Activated gamma-delta T cell treated with anti-CD3 and anti-CD28 coated beads, Interleukin-2, amount 50 U/mL, for 16 hours (primary cell): ENCODE data around the gene PUM1.

ENCODE experiments used
- DNase-seq: peaks from one replicate; pipeline ENCODE4 v3.0.0-alpha.2; 2020; ENCODE audit warnings: low read depth

The PUM1 gene

DNA sequence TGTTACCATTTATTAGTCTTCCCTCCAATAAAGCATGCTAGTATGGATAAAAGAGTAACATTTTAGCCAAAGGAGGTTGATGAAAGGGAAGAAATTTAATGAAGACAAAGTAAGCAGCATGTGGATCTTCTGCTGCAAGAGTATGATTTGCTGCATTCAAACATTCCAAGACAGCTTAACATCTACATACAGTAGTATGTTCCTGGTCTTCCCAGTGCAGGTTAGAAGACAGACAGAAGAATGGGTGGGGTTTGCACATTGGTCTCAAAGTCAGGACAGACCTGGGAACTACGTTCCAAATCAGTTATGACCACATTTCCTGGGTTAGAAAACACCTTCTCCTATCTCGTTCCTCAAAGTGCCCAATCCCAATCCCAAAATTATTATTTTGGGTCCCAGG is 43.3 kb downstream of the PUM1 start:
- DNase-seq, result no peak

- DNase-seq, result no peak
These were observed 45.3 kb downstream of the PUM1 start for GRCh38 chr1:31020007-31020790.

- no peak for DNase-seq
These were observed 46.1 kb downstream of the PUM1 start for GRCh38 chr1:31019401-31019800.

GRCh38 chr1:31016868-31017267 is 48.6 kb downstream of the PUM1 start:
- no peak for DNase-seq

- no peak for DNase-seq
These were observed 52.2 kb downstream of the PUM1 start for GRCh38 chr1:31013187-31013864.

- DNase-seq, result no peak
These were observed 53.1 kb downstream of the PUM1 start for GRCh38 chr1:31012210-31012924.

GRCh38 chr1:31011719-31012118 is 53.8 kb downstream of the PUM1 start:
- no peak for DNase-seq

GRCh38 chr1:31010086-31010989 is 55.2 kb downstream of the PUM1 start:
- no peak for DNase-seq

DNA sequence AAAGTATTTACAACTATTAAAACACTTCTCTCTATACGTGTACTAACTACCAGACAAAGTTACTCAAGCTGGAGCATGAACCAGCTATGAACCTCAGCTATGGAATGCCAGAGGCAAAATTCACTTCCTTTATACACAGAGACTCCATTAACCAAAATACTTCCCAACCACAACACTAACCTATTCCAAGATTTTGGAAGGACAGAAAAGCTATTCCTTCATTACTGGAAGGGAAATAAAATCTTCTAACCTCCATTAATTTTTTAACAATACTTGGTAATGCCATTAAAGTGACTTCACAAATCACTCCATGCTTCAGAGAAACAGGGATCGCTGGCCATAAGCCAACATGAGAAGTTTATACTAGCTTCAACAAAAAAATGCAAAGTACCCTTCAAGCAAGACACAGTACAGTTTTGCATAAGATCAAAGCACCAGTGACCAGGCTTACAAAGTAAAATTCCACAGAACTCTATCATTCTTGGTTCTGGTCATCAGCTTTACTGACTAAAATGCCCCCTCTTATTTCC is 58.0 kb downstream of the PUM1 start:
- DNase-seq, result no peak

DNA sequence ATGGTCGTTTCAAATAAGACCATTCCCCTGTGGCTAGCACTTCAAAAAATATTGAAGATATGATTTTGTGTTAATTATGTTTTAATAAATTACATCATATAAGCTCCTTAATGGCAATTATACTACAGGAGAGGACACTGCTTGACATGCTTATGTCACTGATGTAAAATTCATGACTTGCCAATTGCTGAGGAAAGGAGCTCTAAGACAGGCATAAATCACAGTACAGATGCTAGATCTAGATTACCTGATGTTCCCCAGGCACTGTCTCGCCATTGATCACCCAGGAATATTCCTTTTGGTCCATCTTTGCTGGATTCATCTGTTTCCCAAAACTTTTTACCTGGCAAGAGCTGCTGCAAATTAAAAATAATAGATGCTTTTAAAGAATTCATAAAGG is 58.8 kb downstream of the PUM1 start:
- DNase-seq, result no peak

DNA sequence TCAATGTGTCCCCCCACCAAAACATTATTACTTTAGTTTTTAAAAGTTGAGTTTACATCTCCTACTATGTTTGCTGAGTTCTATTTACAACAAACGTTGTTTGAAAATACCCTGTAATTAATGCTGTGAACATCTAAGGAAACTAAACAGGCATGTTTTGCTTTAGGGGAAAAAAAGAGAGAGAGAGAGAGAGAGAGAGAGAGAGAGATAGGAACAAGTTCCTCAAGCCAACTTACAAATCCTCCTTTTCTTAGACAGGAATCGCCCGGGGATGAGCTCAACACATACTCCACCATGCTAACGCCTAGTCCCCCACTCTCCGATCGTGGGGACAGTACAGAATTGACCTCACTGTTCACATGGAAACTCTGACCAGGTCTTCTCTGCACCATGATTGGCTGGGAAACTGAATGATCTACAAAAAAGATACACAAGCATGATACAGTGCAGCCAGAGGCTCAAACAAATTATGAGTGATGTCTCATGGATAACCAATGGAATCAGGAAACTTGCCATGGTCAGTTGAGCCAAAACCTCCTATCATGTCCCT is 59.8 kb downstream of the PUM1 start:
- no peak for DNase-seq

DNA sequence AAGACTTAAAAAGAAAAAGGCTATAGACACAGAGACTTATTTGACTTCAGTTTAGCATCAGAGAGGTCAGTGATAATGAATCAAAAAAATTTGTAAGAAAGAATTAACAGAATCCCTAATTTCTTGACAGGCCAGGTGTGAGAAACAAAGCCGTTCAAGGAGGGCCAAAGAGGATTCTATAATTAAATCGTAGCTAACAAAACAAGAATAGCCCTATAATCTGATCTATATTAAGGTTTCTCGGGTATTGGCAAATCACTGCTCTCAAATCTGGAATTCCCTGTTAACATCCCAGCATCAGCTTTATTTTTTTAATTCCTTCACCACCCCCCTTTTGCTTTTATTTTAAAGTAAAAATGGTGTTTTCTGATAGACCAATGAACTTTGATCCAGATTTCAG is 60.3 kb downstream of the PUM1 start:
- DNase-seq, result no peak

DNA sequence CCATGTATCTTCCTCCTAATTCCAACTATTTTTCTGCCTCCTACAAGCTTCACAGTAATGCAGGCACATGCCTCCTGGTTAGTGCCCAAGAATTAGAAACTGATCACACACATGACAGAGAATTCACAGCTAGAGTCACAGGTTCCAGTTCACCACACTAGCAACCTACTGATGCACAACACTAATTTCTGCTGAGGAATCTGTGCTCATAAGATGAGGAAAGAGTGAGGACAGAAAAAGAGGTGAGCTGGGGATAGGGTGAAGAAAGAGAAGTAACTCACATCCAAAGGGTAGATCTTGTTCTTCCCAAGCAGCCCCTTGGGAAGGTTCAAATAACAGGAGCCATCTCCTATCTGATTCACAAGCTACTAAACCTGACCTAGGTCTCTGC is 61.3 kb downstream of the PUM1 start:
- no peak for DNase-seq

- DNase-seq, result no peak
These were observed 61.8 kb downstream of the PUM1 start for GRCh38 chr1:31003613-31004230.

GRCh38 chr1:31000301-31000700 is 65.2 kb downstream of the PUM1 start:
- no peak for DNase-seq

GRCh38 chr1:30998887-30999286 is 66.6 kb downstream of the PUM1 start:
- no peak for DNase-seq

DNA sequence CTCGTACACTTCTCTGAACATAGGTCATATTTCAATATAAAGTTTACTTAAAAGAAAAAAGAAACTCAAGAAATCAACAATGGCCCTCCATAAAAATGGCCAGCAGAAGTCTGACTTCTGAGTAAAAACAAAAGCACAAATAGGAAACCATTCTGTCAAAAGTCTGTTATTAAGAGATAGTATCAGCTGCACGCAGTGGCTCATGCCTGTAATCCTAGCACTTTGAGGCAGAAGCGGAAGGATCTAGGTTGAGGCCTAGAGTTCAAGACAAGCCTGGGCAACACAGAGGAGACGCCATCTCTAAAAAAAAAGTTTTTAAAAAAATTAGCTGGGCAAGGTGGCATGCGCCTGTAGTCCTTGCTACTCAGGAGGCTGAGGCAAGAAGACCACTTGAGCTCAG is 67.3 kb downstream of the PUM1 start:
- no peak for DNase-seq

GRCh38 chr1:30997463-30998057 is 68.0 kb downstream of the PUM1 start:
- DNase-seq, result no peak

- DNase-seq, result no peak
These were observed 69.4 kb downstream of the PUM1 start for GRCh38 chr1:30995990-30996612.
